ENCODE data around the gene FANCG. TPM values are rescaled to one million over a fixed set of nuclear protein-coding genes. Genes with fewer than 3 reads are reported as not detected.

FANCG gene
- total and polyA plus RNA-seq, 10 donors, result 15.8 to 37.5 (median 24.2) TPM

- TF ChIP-seq POLR2A (IDR thresholded peaks at IDR 0.05) (peak in 1 of 3 donors; percentile 58), CTCF (IDR thresholded peaks at IDR 0.05 in 8 of 11, conservative IDR thresholded peaks at IDR 0.05 in 3 of 11) (peak; percentile 76 to 92 (median 83)), POLR2AphosphoS5 (IDR thresholded peaks at IDR 0.05) (peak; percentile 88 to 93 (median 90))
- H3K27me3 ChIP-seq (replicated peaks in 1 of 7), result no peaks in the 10 kb centered on the region
- peak; percentile 99 for DNase-seq
- peak within 1 kb of the TSS; percentile 97 to 99 (median 98) for H3K27ac ChIP-seq
- 0 to 1% (median 0%) methylated on average over 19 to 53 of the region's 53 CpGs for whole genome bisulfite sequencing, 5 donors
- intact Hi-C loops (cut with DNase I; ENCODE audit: low total_unique reads), result loop anchor here (10.0 kb wide), 2 partner anchors 111 to 201 kb away; partner anchors contain the start of gene DNAJB5
- peaks cover 0 to 56% (median 44%) of the 10 kb centered on the region in 6 donors for H3K36me3 ChIP-seq
- no peaks in the 10 kb centered on the region for H3K9me3 ChIP-seq
- H3K4me3 ChIP-seq, result peak within 1 kb of the TSS; percentile 60 to 91 (median 74)
- H3K4me1 ChIP-seq, result peaks cover 8 to 35% (median 17%) of the 10 kb centered on the region in 6 donors
These were observed 16.5 kb upstream of the FANCG start, which contains the start of gene PIGO for GRCh38 chr9:35096035-35096849. PIGO (minus strand) TSS chr9:35096591; CDS start chr9:35095565, 1,026 bp downstream.

- intact Hi-C loops (cut with DNase I; ENCODE audit: low total_unique reads), result loop anchor here (10.0 kb wide), 2 partner anchors 107 to 197 kb away; partner anchors contain the start of gene DNAJB5
These were observed 11.8 kb upstream of the FANCG start for GRCh38 chr9:35091536-35091935.

GRCh38 chr9:35089434-35089833, 9.7 kb upstream of the FANCG start:
- Histone ChIP-seq H3K27me3 (replicated peaks in 1 of 7) (no peaks in the 10 kb centered on the region), H3K27ac (no peak overlapping the region), H3K4me1 (peaks cover 0 to 5% (median 0%) of the 10 kb centered on the region in 6 donors), H3K9me3 (no peaks in the 10 kb centered on the region), H3K36me3 (peaks cover 0 to 85% (median 62%) of the 10 kb centered on the region in 6 donors), H3K4me3 (no peak overlapping the region)
- no peak for TF ChIP-seq POLR2A (IDR thresholded peaks at IDR 0.05)
- TF ChIP-seq POLR2AphosphoS5 (IDR thresholded peaks at IDR 0.05), result no peak
- TF ChIP-seq CTCF (IDR thresholded peaks at IDR 0.05 in 8 of 11, conservative IDR thresholded peaks at IDR 0.05 in 3 of 11), result no peak
- intact Hi-C loops (cut with DNase I; ENCODE audit: low total_unique reads), result no loop called here
- WGBS, 5 donors, result 70 to 100% (median 96%) methylated on average over 2 of the region's 2 CpGs
- DNase-seq, result no peak

More at GRCh38 chr9:35091536-35091935, 11.8 kb upstream of the FANCG start:
- Histone ChIP-seq H3K27me3 (replicated peaks in 1 of 7) (no peaks in the 10 kb centered on the region), H3K4me1 (peaks cover 8 to 22% (median 11%) of the 10 kb centered on the region in 6 donors), H3K36me3 (peaks cover 0 to 79% (median 62%) of the 10 kb centered on the region in 6 donors), H3K4me3 (no peak overlapping the region), H3K27ac (no peak overlapping the region), H3K9me3 (no peaks in the 10 kb centered on the region)
- no peak for DNase-seq
- TF ChIP-seq CTCF (IDR thresholded peaks at IDR 0.05 in 8 of 11, conservative IDR thresholded peaks at IDR 0.05 in 3 of 11), result no peak
- TF ChIP-seq POLR2AphosphoS5 (IDR thresholded peaks at IDR 0.05), result peak in 1 of 3 donors; percentile 24
- WGBS, 5 donors, result 94 to 98% (median 97%) methylated on average over 6 to 17 of the region's 17 CpGs

GRCh38 chr9:35085078-35085477, 5.3 kb upstream of the FANCG start:
- Histone ChIP-seq H3K4me3 (no peak overlapping the region), H3K4me1 (peaks cover 0 to 9% (median 5%) of the 10 kb centered on the region in 6 donors), H3K9me3 (no peaks in the 10 kb centered on the region), H3K36me3 (peaks cover 0 to 42% (median 29%) of the 10 kb centered on the region in 6 donors), H3K27ac (peak overlapping the region in 1 of 8 donors; percentile 35), H3K27me3 (replicated peaks in 1 of 7) (no peaks in the 10 kb centered on the region)
- no peak for DNase-seq
- WGBS, 5 donors, result 53 to 79% (median 58%) methylated on average over 2 of the region's 2 CpGs
- intact Hi-C loops (cut with DNase I; ENCODE audit: low total_unique reads), result no loop called here
- no peak for TF ChIP-seq CTCF (IDR thresholded peaks at IDR 0.05 in 8 of 11, conservative IDR thresholded peaks at IDR 0.05 in 3 of 11)
